HG03571 (cell line): ENCODE measurements around the gene PLEKHA6.
"Not testable (repeated sequence)": the region's sequence is repeated elsewhere in the genome, so short reads cannot be mapped to it uniquely, and the experiment has no call there.

Experiments used
- ATAC-seq: cut with Tn5 transposase; IDR thresholded peaks from one replicate; pipeline ENCODE4 v1.9.1; 2021; ENCODE audit not compliant: unreplicated experiment

The PLEKHA6 gene

GRCh38 chr1:204314171-204314892 lies 45.4 kb downstream of the PLEKHA6 start:
- no peak for ATAC-seq

GRCh38 chr1:204313675-204314074 lies 46.1 kb downstream of the PLEKHA6 start:
- no peak for ATAC-seq

- not testable (repeated sequence) for ATAC-seq
Measured at GRCh38 chr1:204310970-204311369, 48.8 kb downstream of the PLEKHA6 start.

- no peak for ATAC-seq
Measured at GRCh38 chr1:204308023-204308628, 51.6 kb downstream of the PLEKHA6 start.

GRCh38 chr1:204307334-204307883 lies 52.3 kb downstream of the PLEKHA6 start:
- ATAC-seq = no peak

- no peak for ATAC-seq
Measured at GRCh38 chr1:204306076-204306475, 53.7 kb downstream of the PLEKHA6 start.

GRCh38 chr1:204304067-204304466 lies 55.7 kb downstream of the PLEKHA6 start:
- ATAC-seq = no peak

GRCh38 chr1:204302769-204303168 lies 57.0 kb downstream of the PLEKHA6 start:
- ATAC-seq = no peak

GRCh38 chr1:204301171-204301957 lies 58.4 kb downstream of the PLEKHA6 start:
- no peak for ATAC-seq

- ATAC-seq = no peak
Measured at GRCh38 chr1:204299814-204300365, 59.8 kb downstream of the PLEKHA6 start.

- no peak for ATAC-seq
Measured at GRCh38 chr1:204296431-204296988, 63.2 kb downstream of the PLEKHA6 start.

GRCh38 chr1:204295671-204296070 lies 64.1 kb downstream of the PLEKHA6 start:
- ATAC-seq = no peak

- ATAC-seq = no peak
Measured at GRCh38 chr1:204294357-204294756, 65.4 kb downstream of the PLEKHA6 start.

GRCh38 chr1:204293605-204294337 lies 66.0 kb downstream of the PLEKHA6 start:
- no peak for ATAC-seq

GRCh38 chr1:204292740-204293139 lies 67.0 kb downstream of the PLEKHA6 start:
- ATAC-seq = no peak

GRCh38 chr1:204289280-204289679 lies 70.4 kb downstream of the PLEKHA6 start:
- no peak for ATAC-seq

GRCh38 chr1:204288021-204288588 lies 71.6 kb downstream of the PLEKHA6 start:
- ATAC-seq = no peak

- no peak for ATAC-seq
Measured at GRCh38 chr1:204287466-204287891, 72.2 kb downstream of the PLEKHA6 start.

- no peak for ATAC-seq
Measured at GRCh38 chr1:204286831-204287421, 72.8 kb downstream of the PLEKHA6 start.

- no peak for ATAC-seq
Measured at GRCh38 chr1:204286315-204286714, 73.4 kb downstream of the PLEKHA6 start.
